WTC11 (cell line): ENCODE results near the gene CYP2U1. TPM values are rescaled to one million over a fixed set of nuclear protein-coding genes. Genes with fewer than 3 reads are reported as not detected.

ENCODE experiments used
- ATAC-seq: fragments of 200-7000 bp; cut with Tn5 transposase; 2 replicates; pipeline ENCODE4 v1.10.0; 2021; ENCODE audit warnings: mild to moderate bottlenecking, moderate library complexity
- CTCF ChIA-PET: fragments of 300-600 bp; sonication (Branson Sonifier 250); formaldehyde crosslinking; loops from one replicate; lab custom pipeline; 2021; ENCODE audit warnings: antibody characterized with exemption; lab: Charles Lee
- POLR2A ChIA-PET: fragments of 350-600 bp; sonication (Branson Sonifier 250); formaldehyde crosslinking; loops from one replicate; lab custom pipeline; 2021; ENCODE audit warnings: antibody characterized with exemption; lab: Charles Lee
- DNase-seq: peaks from one replicate; pipeline ENCODE4 v3.0.0; 2021; ENCODE audit warnings: low spot score
- H3K27ac Mint-ChIP-seq: 2 replicates; pipeline ENCODE4 v1.8.0; 2021; ENCODE audit warnings: mixed read lengths
- H3K27me3 Mint-ChIP-seq: 2 replicates; pipeline ENCODE4 v1.8.0; 2021; ENCODE audit warnings: low read depth, mild to moderate bottlenecking, moderate library complexity, mixed read lengths
- H3K36me3 Mint-ChIP-seq: 2 replicates; pipeline ENCODE4 v1.8.0; 2021; ENCODE audit warnings: mixed read lengths
- H3K4me1 Mint-ChIP-seq: 2 replicates; pipeline ENCODE4 v1.8.0; 2022; ENCODE audit warnings: mixed read lengths
- H3K4me3 Mint-ChIP-seq: 2 replicates; pipeline ENCODE4 v1.8.0; 2021; ENCODE audit warnings: mild to moderate bottlenecking, moderate library complexity, mixed read lengths
- H3K9me3 Mint-ChIP-seq: 2 replicates; pipeline ENCODE4 v1.8.0; 2021; ENCODE audit warnings: mixed read lengths
- FOXP1 ChIP-seq: sonication (generic); formaldehyde crosslinking; IDR thresholded peaks from 2 replicates; pipeline ENCODE4 v1.8.0; 2022; ENCODE audit warnings: missing genetic modification reagents, mild to moderate bottlenecking, moderate library complexity, borderline replicate concordance
- GTF2I ChIP-seq: fragments of 250-450 bp; sonication (Bioruptor Pico); conservative IDR thresholded peaks from 2 replicates; pipeline ENCODE4 v1.4.0; 2021; ENCODE audit warnings: mild to moderate bottlenecking
- NR1H2 ChIP-seq: sonication (generic); formaldehyde crosslinking; IDR thresholded peaks from 2 replicates; pipeline ENCODE4 v1.9.0; 2021; ENCODE audit warnings: mild to moderate bottlenecking, moderate library complexity, missing genetic modification reagents
- SP1 ChIP-seq: sonication (generic); formaldehyde crosslinking; conservative IDR thresholded peaks from 2 replicates; pipeline ENCODE4 v1.8.1; 2022; ENCODE audit warnings: missing genetic modification reagents
- ZNF138 ChIP-seq: sonication (generic); formaldehyde crosslinking; conservative IDR thresholded peaks from 2 replicates; pipeline ENCODE4 v1.8.1; 2022; ENCODE audit warnings: mild to moderate bottlenecking, moderate library complexity, missing genetic modification reagents
- ZNF219 ChIP-seq: sonication (generic); formaldehyde crosslinking; IDR thresholded peaks from 2 replicates; pipeline ENCODE4 v1.8.0; 2023; ENCODE audit warnings: missing genetic modification reagents, mild to moderate bottlenecking, borderline replicate concordance
- ZNF416 ChIP-seq: fragments of 250-450 bp; sonication (Bioruptor Pico); IDR thresholded peaks from 2 replicates; pipeline ENCODE4 v1.9.0; 2021; ENCODE audit warnings: mild to moderate bottlenecking, inconsistent platforms
- ZNF423 ChIP-seq: fragments of 250-450 bp; sonication (Bioruptor Pico); IDR thresholded peaks from 2 replicates; pipeline ENCODE4 v2.1.2; 2022; ENCODE audit warnings: mild to moderate bottlenecking, moderate library complexity
- total RNA-seq: library from RNA; stranded (reverse); gene quantifications from 3 replicates; pipeline ENCODE4 v1.2.3, GENCODE V29; 2021
- TF ChIP-seq, protein P1 (sequence below): sonication (generic); formaldehyde crosslinking; IDR thresholded peaks from 2 replicates; pipeline ENCODE4 v1.8.0; 2023; ENCODE audit warnings: missing genetic modification reagents, mild to moderate bottlenecking, borderline replicate concordance
- TF ChIP-seq, protein P2 (sequence below): sonication (generic); formaldehyde crosslinking; IDR thresholded peaks from 2 replicates; pipeline ENCODE4 v1.8.1; 2022; ENCODE audit warnings: low read depth, missing genetic modification reagents, borderline replicate concordance
- TF ChIP-seq, protein P3 (sequence below): fragments of 250-450 bp; sonication (Bioruptor Pico); IDR thresholded peaks from 2 replicates; pipeline ENCODE4 v1.8.0; 2021; ENCODE audit warnings: mild to moderate bottlenecking
- TF ChIP-seq, protein P4 (sequence below): sonication (generic); formaldehyde crosslinking; IDR thresholded peaks from 2 replicates; pipeline ENCODE4 v1.8.1; 2022; ENCODE audit warnings: mild to moderate bottlenecking, moderate library complexity, missing genetic modification reagents
- TF ChIP-seq, protein P5 (sequence below): sonication (generic); formaldehyde crosslinking; IDR thresholded peaks from 2 replicates; pipeline ENCODE4 v1.8.1; 2022; ENCODE audit warnings: missing genetic modification reagents, borderline replicate concordance
- TF ChIP-seq, protein P6 (sequence below): sonication (generic); formaldehyde crosslinking; IDR thresholded peaks from 2 replicates; pipeline ENCODE4 v1.8.0; 2022; ENCODE audit warnings: mild to moderate bottlenecking, missing genetic modification reagents
- TF ChIP-seq, protein P7 (sequence below): fragments of 250-450 bp; sonication (Bioruptor Pico); conservative IDR thresholded peaks from 2 replicates; pipeline ENCODE4 v1.9.0; 2021; ENCODE audit warnings: mild to moderate bottlenecking
- TF ChIP-seq, protein P8 (sequence below): sonication (generic); formaldehyde crosslinking; IDR thresholded peaks from 2 replicates; pipeline ENCODE4 v1.8.1; 2022; ENCODE audit warnings: low read depth, mild to moderate bottlenecking, moderate library complexity, missing genetic modification reagents, borderline replicate concordance
- TF ChIP-seq, protein P9 (sequence below): sonication (generic); formaldehyde crosslinking; IDR thresholded peaks from 2 replicates; pipeline ENCODE4 v1.8.0; 2022; ENCODE audit warnings: missing genetic modification reagents

Gene CYP2U1
- total RNA-seq, 1 experiment from 2014 or later = 2.9 TPM

DNA sequence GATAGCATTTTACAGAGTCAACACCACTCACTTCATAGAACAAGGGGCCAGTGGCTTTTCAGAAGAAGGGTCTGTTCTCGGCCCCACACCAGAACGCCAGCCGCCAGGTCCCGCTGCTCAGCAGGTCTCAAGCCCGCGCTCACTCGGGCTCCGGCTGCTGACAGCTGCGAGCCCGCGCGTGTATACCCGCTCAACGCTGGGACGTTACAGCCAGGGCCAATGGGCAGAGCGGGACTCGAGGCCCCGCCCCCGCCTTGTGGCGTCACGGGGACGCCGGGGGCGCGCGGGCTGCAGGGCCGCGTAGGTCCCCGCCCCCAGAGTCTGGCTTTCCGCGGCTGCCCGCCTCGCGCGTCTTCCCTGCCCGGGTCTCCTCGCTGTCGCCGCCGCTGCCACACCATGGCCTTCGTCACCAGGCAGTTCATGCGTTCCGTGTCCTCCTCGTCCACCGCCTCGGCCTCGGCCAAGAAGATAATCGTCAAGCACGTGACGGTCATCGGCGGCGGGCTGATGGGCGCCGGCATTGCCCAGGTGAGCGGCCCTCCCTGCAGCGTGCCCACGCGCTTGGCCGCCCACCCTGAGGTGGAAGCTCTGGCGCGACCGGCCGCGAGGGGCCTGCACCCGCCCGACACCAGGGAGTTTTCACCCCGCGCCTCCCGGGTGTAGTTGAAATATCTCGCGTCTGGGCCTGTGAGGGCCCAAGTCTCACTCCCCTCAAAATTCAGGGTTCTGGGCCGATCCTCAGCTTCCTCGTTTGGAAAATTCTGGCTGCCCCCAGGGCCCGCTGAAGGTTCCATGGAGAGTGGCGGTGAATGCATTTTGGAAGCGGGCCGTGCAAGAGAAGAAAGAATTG, 58.4 kb downstream of the CYP2U1 start, which contains the start of gene HADH:
HADH (plus strand) TSS at position 353 of the 850 bp plus-strand sequence; CDS start at position 397, 44 bp downstream.
- Mint-ChIP-seq H3K27me3 (peaks cover 9% of the 10 kb centered on the region), H3K9me3 (no peaks in the 10 kb centered on the region), H3K36me3 (no peaks in the 10 kb centered on the region), H3K4me1 (peaks cover 38% of the 10 kb centered on the region), H3K4me3 (peak within 1 kb of the TSS; percentile 90), H3K27ac (0 out of 2 replicates have a peak within 1 kb of the TSS, but pooled peaks have one; percentile 53)
- ChIA-PET CTCF (interaction anchor here (1.1 kb wide), 1 partner anchor 29 kb away, joined by 3 read pairs; no protein-coding TSS in a partner anchor), POLR2A (interaction anchor here (1.1 kb wide), 1 partner anchor 269 kb away, joined by 3 read pairs; no protein-coding TSS in a partner anchor)
- DNase-seq (peak; percentile 88), ATAC-seq (peak; percentile 98)
- no peak for TF ChIP-seq ZNF423 (CRISPR knock-in tag)
- TF ChIP-seq, protein P1, sequence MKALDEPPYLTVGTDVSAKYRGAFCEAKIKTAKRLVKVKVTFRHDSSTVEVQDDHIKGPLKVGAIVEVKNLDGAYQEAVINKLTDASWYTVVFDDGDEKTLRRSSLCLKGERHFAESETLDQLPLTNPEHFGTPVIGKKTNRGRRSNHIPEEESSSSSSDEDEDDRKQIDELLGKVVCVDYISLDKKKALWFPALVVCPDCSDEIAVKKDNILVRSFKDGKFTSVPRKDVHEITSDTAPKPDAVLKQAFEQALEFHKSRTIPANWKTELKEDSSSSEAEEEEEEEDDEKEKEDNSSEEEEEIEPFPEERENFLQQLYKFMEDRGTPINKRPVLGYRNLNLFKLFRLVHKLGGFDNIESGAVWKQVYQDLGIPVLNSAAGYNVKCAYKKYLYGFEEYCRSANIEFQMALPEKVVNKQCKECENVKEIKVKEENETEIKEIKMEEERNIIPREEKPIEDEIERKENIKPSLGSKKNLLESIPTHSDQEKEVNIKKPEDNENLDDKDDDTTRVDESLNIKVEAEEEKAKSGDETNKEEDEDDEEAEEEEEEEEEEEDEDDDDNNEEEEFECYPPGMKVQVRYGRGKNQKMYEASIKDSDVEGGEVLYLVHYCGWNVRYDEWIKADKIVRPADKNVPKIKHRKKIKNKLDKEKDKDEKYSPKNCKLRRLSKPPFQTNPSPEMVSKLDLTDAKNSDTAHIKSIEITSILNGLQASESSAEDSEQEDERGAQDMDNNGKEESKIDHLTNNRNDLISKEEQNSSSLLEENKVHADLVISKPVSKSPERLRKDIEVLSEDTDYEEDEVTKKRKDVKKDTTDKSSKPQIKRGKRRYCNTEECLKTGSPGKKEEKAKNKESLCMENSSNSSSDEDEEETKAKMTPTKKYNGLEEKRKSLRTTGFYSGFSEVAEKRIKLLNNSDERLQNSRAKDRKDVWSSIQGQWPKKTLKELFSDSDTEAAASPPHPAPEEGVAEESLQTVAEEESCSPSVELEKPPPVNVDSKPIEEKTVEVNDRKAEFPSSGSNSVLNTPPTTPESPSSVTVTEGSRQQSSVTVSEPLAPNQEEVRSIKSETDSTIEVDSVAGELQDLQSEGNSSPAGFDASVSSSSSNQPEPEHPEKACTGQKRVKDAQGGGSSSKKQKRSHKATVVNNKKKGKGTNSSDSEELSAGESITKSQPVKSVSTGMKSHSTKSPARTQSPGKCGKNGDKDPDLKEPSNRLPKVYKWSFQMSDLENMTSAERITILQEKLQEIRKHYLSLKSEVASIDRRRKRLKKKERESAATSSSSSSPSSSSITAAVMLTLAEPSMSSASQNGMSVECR (CRISPR knock-in tag) = peak; percentile 89; the same call in 1 of the 2 replicates
- peak; percentile 94; the same call in 1 of the 2 replicates for TF ChIP-seq FOXP1
- TF ChIP-seq SP1 (CRISPR knock-in tag) = peak; percentile 75
- TF ChIP-seq, protein P2, sequence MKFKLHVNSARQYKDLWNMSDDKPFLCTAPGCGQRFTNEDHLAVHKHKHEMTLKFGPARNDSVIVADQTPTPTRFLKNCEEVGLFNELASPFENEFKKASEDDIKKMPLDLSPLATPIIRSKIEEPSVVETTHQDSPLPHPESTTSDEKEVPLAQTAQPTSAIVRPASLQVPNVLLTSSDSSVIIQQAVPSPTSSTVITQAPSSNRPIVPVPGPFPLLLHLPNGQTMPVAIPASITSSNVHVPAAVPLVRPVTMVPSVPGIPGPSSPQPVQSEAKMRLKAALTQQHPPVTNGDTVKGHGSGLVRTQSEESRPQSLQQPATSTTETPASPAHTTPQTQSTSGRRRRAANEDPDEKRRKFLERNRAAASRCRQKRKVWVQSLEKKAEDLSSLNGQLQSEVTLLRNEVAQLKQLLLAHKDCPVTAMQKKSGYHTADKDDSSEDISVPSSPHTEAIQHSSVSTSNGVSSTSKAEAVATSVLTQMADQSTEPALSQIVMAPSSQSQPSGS = no peak
- no peak for TF ChIP-seq ZNF416 (CRISPR knock-in tag)
- no peak for TF ChIP-seq GTF2I
- 0 out of 2 replicates have a peak, but pooled peaks have one; percentile 52 for TF ChIP-seq ZNF138
- TF ChIP-seq, protein P3, sequence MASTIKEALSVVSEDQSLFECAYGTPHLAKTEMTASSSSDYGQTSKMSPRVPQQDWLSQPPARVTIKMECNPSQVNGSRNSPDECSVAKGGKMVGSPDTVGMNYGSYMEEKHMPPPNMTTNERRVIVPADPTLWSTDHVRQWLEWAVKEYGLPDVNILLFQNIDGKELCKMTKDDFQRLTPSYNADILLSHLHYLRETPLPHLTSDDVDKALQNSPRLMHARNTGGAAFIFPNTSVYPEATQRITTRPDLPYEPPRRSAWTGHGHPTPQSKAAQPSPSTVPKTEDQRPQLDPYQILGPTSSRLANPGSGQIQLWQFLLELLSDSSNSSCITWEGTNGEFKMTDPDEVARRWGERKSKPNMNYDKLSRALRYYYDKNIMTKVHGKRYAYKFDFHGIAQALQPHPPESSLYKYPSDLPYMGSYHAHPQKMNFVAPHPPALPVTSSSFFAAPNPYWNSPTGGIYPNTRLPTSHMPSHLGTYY (CRISPR knock-in tag) = no peak
- TF ChIP-seq NR1H2 = peak; percentile 78; the same call in 1 of the 2 replicates
- TF ChIP-seq, protein P4, sequence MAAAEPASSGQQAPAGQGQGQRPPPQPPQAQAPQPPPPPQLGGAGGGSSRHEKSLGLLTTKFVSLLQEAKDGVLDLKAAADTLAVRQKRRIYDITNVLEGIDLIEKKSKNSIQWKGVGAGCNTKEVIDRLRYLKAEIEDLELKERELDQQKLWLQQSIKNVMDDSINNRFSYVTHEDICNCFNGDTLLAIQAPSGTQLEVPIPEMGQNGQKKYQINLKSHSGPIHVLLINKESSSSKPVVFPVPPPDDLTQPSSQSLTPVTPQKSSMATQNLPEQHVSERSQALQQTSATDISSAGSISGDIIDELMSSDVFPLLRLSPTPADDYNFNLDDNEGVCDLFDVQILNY = peak; percentile 78
- TF ChIP-seq, protein P5, sequence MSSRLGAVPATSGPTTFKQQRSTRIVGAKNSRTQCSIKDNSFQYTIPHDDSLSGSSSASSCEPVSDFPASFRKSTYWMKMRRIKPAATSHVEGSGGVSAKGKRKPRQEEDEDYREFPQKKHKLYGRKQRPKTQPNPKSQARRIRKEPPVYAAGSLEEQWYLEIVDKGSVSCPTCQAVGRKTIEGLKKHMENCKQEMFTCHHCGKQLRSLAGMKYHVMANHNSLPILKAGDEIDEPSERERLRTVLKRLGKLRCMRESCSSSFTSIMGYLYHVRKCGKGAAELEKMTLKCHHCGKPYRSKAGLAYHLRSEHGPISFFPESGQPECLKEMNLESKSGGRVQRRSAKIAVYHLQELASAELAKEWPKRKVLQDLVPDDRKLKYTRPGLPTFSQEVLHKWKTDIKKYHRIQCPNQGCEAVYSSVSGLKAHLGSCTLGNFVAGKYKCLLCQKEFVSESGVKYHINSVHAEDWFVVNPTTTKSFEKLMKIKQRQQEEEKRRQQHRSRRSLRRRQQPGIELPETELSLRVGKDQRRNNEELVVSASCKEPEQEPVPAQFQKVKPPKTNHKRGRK (CRISPR knock-in tag) = no peak
- TF ChIP-seq, protein P6, sequence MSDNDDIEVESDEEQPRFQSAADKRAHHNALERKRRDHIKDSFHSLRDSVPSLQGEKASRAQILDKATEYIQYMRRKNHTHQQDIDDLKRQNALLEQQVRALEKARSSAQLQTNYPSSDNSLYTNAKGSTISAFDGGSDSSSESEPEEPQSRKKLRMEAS = peak; percentile 97
- TF ChIP-seq ZNF219 (CRISPR knock-in tag) = peak; percentile 91
- TF ChIP-seq, protein P7, sequence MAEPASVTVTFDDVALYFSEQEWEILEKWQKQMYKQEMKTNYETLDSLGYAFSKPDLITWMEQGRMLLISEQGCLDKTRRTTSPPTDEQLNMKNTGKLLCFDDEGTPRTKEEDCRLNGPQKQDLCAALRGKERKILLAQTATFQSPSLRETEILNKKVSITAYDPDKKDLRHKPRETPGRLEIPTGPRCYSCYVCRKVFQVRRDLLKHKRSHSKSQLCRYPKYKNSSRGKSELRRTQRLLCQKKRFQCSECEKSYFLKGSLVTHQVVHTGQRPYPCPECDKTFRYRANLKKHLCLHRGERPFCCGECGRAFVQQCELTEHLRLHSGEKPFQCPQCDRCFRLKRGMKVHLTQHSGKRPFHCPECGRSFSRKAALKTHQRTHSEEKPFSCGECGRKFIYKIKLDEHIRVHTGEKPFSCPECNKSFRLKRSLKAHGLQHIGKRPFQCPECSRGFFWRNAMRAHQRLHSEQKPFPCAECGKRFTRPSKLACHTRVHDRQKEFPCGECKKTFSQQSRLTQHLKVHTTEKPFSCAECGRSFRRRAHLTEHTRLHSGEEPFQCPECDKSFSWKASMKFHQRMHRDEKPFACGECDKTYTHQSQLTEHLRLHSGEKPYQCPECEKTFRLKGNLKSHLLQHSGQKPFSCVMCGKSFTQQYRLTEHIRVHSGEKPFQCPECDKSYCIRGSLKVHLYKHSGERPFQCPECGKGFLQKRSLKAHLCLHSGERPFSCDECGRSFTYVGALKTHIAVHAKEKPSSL (CRISPR knock-in tag) = no peak
- TF ChIP-seq, protein P8, sequence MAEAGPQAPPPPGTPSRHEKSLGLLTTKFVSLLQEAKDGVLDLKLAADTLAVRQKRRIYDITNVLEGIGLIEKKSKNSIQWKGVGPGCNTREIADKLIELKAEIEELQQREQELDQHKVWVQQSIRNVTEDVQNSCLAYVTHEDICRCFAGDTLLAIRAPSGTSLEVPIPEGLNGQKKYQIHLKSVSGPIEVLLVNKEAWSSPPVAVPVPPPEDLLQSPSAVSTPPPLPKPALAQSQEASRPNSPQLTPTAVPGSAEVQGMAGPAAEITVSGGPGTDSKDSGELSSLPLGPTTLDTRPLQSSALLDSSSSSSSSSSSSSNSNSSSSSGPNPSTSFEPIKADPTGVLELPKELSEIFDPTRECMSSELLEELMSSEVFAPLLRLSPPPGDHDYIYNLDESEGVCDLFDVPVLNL = 0 out of 2 replicates have a peak, but pooled peaks have one; percentile 39
- TF ChIP-seq, protein P9, sequence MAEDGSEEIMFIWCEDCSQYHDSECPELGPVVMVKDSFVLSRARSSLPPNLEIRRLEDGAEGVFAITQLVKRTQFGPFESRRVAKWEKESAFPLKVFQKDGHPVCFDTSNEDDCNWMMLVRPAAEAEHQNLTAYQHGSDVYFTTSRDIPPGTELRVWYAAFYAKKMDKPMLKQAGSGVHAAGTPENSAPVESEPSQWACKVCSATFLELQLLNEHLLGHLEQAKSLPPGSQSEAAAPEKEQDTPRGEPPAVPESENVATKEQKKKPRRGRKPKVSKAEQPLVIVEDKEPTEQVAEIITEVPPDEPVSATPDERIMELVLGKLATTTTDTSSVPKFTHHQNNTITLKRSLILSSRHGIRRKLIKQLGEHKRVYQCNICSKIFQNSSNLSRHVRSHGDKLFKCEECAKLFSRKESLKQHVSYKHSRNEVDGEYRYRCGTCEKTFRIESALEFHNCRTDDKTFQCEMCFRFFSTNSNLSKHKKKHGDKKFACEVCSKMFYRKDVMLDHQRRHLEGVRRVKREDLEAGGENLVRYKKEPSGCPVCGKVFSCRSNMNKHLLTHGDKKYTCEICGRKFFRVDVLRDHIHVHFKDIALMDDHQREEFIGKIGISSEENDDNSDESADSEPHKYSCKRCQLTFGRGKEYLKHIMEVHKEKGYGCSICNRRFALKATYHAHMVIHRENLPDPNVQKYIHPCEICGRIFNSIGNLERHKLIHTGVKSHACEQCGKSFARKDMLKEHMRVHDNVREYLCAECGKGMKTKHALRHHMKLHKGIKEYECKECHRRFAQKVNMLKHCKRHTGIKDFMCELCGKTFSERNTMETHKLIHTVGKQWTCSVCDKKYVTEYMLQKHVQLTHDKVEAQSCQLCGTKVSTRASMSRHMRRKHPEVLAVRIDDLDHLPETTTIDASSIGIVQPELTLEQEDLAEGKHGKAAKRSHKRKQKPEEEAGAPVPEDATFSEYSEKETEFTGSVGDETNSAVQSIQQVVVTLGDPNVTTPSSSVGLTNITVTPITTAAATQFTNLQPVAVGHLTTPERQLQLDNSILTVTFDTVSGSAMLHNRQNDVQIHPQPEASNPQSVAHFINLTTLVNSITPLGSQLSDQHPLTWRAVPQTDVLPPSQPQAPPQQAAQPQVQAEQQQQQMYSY (CRISPR knock-in tag) = no peak
